HG02981 (cell line): ENCODE measurements around the gene MGLL.
"Not testable (repeated sequence)": the region's sequence is repeated elsewhere in the genome, so short reads cannot be mapped to it uniquely, and the experiment has no call there.

ENCODE experiments used
- ATAC-seq: cut with Tn5 transposase; IDR thresholded peaks from one replicate; pipeline ENCODE4 v1.9.1; 2021; ENCODE audit warnings: mild to moderate bottlenecking, moderate library complexity; ENCODE audit not compliant: unreplicated experiment

Gene MGLL

GRCh38 chr3:127692501-127693335 lies 129.6 kb downstream of the MGLL start:
- no peak for ATAC-seq

GRCh38 chr3:127691974-127692373 lies 130.3 kb downstream of the MGLL start:
- no peak for ATAC-seq

- no peak for ATAC-seq
Observed at GRCh38 chr3:127691489-127691888, 130.8 kb downstream of the MGLL start.

GRCh38 chr3:127690823-127691452 lies 131.4 kb downstream of the MGLL start:
- ATAC-seq: no peak

GRCh38 chr3:127690106-127690505 lies 132.2 kb downstream of the MGLL start:
- ATAC-seq: no peak

GRCh38 chr3:127689266-127689860 lies 133.0 kb downstream of the MGLL start:
- ATAC-seq: no peak

- ATAC-seq: no peak
Observed at GRCh38 chr3:127688416-127689265, 133.7 kb downstream of the MGLL start.

GRCh38 chr3:127688022-127688415 lies 134.3 kb downstream of the MGLL start:
- no peak for ATAC-seq

GRCh38 chr3:127687228-127687737 lies 135.0 kb downstream of the MGLL start:
- ATAC-seq: no peak

GRCh38 chr3:127686512-127686894 lies 135.8 kb downstream of the MGLL start:
- no peak for ATAC-seq

- no peak for ATAC-seq
Observed at GRCh38 chr3:127685708-127686511, 136.4 kb downstream of the MGLL start.

- no peak for ATAC-seq
Observed at GRCh38 chr3:127684871-127685707, 137.2 kb downstream of the MGLL start.

GRCh38 chr3:127682561-127682960 lies 139.8 kb downstream of the MGLL start:
- no peak for ATAC-seq

- not testable (repeated sequence) for ATAC-seq
Observed at GRCh38 chr3:127682175-127682554, 140.2 kb downstream of the MGLL start.

GRCh38 chr3:127680798-127681221 lies 141.5 kb downstream of the MGLL start:
- no peak for ATAC-seq

- ATAC-seq: no peak
Observed at GRCh38 chr3:127680146-127680661, 142.1 kb downstream of the MGLL start.

GRCh38 chr3:127679534-127680145 lies 142.7 kb downstream of the MGLL start:
- ATAC-seq: no peak
